Fibroblast of lung (primary cell): ENCODE measurements around the gene OTUD7B. TPM values are rescaled to one million over a fixed set of nuclear protein-coding genes. Genes with fewer than 3 reads are reported as not detected.

Experiments used
- DNase-seq, 2 donors: peaks; one replicate each; pipeline versions ENCODE4 v3.0.0 to v3.0.0-alpha.2; 2010; ENCODE audit warnings: low read depth in 2 of 2
- H2AFZ ChIP-seq: 2 replicates; pipeline ENCODE4 v1.5.1; 2012; ENCODE audit warnings: low read length, control low read depth, inconsistent platforms
- H3K27ac ChIP-seq: 2 replicates; pipeline ENCODE4 v1.5.1; 2011; ENCODE audit warnings: low read length, control low read depth; ENCODE audit not compliant: insufficient read depth
- H3K27me3 ChIP-seq: 2 replicates; pipeline ENCODE4 v1.5.1; 2011; ENCODE audit warnings: mild to moderate bottlenecking, low read length; ENCODE audit not compliant: control insufficient read depth, insufficient read depth
- H3K36me3 ChIP-seq: 2 replicates; pipeline ENCODE4 v1.5.1; 2011; ENCODE audit warnings: low read length; ENCODE audit not compliant: control insufficient read depth, insufficient read depth
- H3K4me1 ChIP-seq: 2 replicates; pipeline ENCODE4 v1.5.1; 2011; ENCODE audit warnings: low read length; ENCODE audit not compliant: control insufficient read depth, insufficient read depth; ENCODE audit errors: extremely low read depth
- H3K4me2 ChIP-seq: 2 replicates; pipeline ENCODE4 v1.5.1; 2011; ENCODE audit warnings: low read length, control low read depth; ENCODE audit not compliant: insufficient read depth; ENCODE audit errors: extremely low read depth
- H3K4me3 ChIP-seq, 4 experiments: fragments of 200-600 bp in 1 of 4; sonication (generic) in 1 of 4; replicated peaks in 1 of 4; 2 replicates each; pipeline ENCODE4 v1.5.1; 2011 to 2016; ENCODE audit warnings: low read length in 4 of 4, low read depth in 3 of 4, mild to moderate bottlenecking in 3 of 4, control low read depth in 2 of 4, inconsistent platforms in 1 of 4, mixed read lengths in 1 of 4; ENCODE audit not compliant: insufficient read depth in 1 of 4; ENCODE audit errors: control extremely low read depth in 1 of 4
- H3K79me2 ChIP-seq: 2 replicates; pipeline ENCODE4 v1.5.1; 2012; ENCODE audit warnings: mild to moderate bottlenecking, low read length, inconsistent platforms; ENCODE audit not compliant: control insufficient read depth, insufficient read depth
- H3K9ac ChIP-seq: 2 replicates; pipeline ENCODE4 v1.5.1; 2011; ENCODE audit warnings: mild to moderate bottlenecking, low read length, control low read depth; ENCODE audit not compliant: insufficient read depth
- H3K9me3 ChIP-seq: 2 replicates; pipeline ENCODE4 v1.5.1; 2012; ENCODE audit warnings: low read depth, low read length; ENCODE audit not compliant: control insufficient read depth, insufficient read depth
- H4K20me1 ChIP-seq: 2 replicates; pipeline ENCODE4 v1.5.1; 2011; ENCODE audit warnings: low read length; ENCODE audit not compliant: control insufficient read depth, insufficient read depth; ENCODE audit errors: extremely low read depth
- EZH2 ChIP-seq: IDR thresholded peaks from 2 replicates; pipeline ENCODE4 v1.5.1; 2012; ENCODE audit warnings: low read length, control low read depth, mild to moderate bottlenecking; ENCODE audit errors: missing control alignments
- polyA plus RNA-seq, 2 donors: library from polyadenylated mRNA; depleted of rRNA in 1 of 2; stranded (reverse) in 1 of 2; unstranded in 1 of 2; fragments of >200 nt; gene quantifications; 2 replicates each; pipeline ENCODE4 v1.2.1, GENCODE V29; 2011 to 2012; ENCODE audit warnings: missing spikeins in 1 of 2
- total RNA-seq: library from RNA; depleted of rRNA; stranded (reverse); fragments of >200 nt; gene quantifications from 2 replicates; pipeline ENCODE4 v1.2.1, GENCODE V29; 2014
- TF ChIP-seq, protein P1 (sequence below), 2 donors: IDR thresholded peaks in 1 of 2; conservative IDR thresholded peaks in 1 of 2; 1 replicate in 1 of 2; 2 replicates in 1 of 2; pipeline ENCODE4 v1.5.1; 2011 to 2012; ENCODE audit warnings: low read length in 2 of 2, control low read depth in 1 of 2, inconsistent platforms in 1 of 2, low read depth in 1 of 2, mild to moderate bottlenecking in 1 of 2

Gene OTUD7B
- total and polyA plus RNA-seq, 2 donors (not counting 1 experiment from before 2014, with no cell fraction given): 10.1 to 17.3 TPM

DNA sequence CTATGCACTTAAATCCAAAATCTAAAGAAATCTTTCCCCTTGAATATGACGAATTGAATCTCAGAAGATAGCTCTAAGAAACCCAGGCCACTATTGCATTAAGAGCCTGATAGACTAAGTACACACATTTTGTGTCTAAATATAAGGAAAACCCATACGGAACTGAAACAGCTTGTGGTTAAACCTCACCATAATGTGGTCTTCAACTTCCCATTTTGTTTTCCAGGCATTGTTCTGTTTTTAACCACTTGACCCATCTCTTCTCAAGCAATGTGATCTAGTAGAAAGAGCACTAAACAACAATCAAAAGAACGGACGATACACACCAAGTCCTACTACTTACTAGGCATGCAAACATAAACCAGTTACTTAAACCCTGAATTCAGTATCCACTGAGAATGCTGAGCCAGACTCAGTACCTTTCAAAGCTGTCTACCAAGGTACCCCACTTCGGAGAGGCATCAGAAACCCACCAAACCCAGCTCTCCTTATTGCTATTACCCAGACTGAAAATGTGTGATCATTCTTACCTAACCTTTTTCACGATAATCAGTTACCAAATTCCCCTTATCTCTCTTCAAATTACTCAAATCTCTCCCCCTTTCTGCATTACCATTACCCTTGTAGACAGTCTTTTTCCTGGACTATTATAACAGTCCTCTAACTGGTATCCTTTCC is 12.8 kb downstream of the OTUD7B start:
- Histone ChIP-seq H3K27me3 (no peaks in the 10 kb centered on the region), H3K79me2 (peaks cover 42% of the 10 kb centered on the region), H4K20me1 (no peaks in the 10 kb centered on the region), H3K4me1 (peaks cover 3% of the 10 kb centered on the region), H3K9ac (no peak overlapping the region), H3K36me3 (peaks cover 2% of the 10 kb centered on the region), H3K27ac (no peak overlapping the region), H2AFZ (no peak overlapping the region), H3K4me3 (no peak overlapping the region), H3K9me3 (no peaks in the 10 kb centered on the region), H3K4me2 (no peak overlapping the region)
- TF ChIP-seq, protein P1, sequence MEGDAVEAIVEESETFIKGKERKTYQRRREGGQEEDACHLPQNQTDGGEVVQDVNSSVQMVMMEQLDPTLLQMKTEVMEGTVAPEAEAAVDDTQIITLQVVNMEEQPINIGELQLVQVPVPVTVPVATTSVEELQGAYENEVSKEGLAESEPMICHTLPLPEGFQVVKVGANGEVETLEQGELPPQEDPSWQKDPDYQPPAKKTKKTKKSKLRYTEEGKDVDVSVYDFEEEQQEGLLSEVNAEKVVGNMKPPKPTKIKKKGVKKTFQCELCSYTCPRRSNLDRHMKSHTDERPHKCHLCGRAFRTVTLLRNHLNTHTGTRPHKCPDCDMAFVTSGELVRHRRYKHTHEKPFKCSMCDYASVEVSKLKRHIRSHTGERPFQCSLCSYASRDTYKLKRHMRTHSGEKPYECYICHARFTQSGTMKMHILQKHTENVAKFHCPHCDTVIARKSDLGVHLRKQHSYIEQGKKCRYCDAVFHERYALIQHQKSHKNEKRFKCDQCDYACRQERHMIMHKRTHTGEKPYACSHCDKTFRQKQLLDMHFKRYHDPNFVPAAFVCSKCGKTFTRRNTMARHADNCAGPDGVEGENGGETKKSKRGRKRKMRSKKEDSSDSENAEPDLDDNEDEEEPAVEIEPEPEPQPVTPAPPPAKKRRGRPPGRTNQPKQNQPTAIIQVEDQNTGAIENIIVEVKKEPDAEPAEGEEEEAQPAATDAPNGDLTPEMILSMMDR (conservative IDR thresholded peaks at IDR 0.05 in 1 of 2, IDR thresholded peaks at IDR 0.05 in 1 of 2; ENCODE audit: low read depth in 1 of 2, low read length in 2 of 2): no peak
- TF ChIP-seq EZH2: no peak
- DNase-seq: no peak

DNA sequence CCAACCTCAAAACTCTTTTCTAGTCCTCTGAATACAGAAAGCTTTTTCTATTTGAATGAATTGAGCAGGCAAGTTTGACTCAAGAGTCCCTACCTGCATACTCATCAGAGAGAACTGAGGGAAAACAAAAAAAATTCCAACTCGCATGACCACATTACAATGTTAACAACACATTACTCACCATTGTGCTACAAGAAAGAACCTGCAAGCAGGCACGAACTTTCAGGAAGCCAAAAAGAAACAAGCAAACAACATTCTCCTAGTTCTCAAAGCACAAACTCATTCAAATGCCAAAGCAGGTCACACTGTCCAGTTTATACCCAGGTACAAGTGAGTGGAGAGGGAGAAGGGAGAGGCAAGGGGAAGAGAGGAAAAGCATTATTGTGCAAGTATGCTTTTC is 14.6 kb downstream of the OTUD7B start:
- H3K27ac ChIP-seq: no peak overlapping the region
- no peak overlapping the region for H3K4me2 ChIP-seq
- H3K79me2 ChIP-seq: peaks cover 44% of the 10 kb centered on the region

DNA sequence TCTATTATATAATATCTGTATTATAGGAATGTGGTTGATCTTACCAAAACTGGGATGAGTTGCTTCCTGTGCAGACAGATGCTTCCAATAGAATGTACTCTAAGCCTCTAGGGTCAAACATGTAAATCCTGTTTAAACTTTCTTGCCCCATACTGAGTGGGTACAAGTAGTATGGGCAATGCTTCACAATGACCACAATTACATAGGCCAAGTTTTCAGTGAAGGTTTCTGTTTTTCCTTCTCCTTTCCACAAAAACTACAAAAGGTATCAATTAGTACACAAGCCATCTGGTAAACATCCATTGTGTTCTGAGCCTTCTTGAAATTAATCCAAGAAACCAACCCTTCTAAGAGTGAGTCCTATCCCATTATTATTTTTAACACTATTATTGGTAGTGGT is 16.8 kb downstream of the OTUD7B start:
- H4K20me1 ChIP-seq: no peaks in the 10 kb centered on the region
- no peak overlapping the region for H3K27ac ChIP-seq
- no peaks in the 10 kb centered on the region for H3K36me3 ChIP-seq
- no peak overlapping the region for H3K4me2 ChIP-seq
- H3K4me1 ChIP-seq: peaks cover 3% of the 10 kb centered on the region
- TF ChIP-seq EZH2: no peak
- TF ChIP-seq, protein P1 (conservative IDR thresholded peaks at IDR 0.05 in 1 of 2, IDR thresholded peaks at IDR 0.05 in 1 of 2; ENCODE audit: low read depth in 1 of 2, low read length in 2 of 2): no peak
- no peak for DNase-seq
- H2AFZ ChIP-seq: no peak overlapping the region
- no peak overlapping the region for H3K4me3 ChIP-seq
- H3K9ac ChIP-seq: no peak overlapping the region
- no peaks in the 10 kb centered on the region for H3K9me3 ChIP-seq
- H3K27me3 ChIP-seq: no peaks in the 10 kb centered on the region
- H3K79me2 ChIP-seq: peaks cover 47% of the 10 kb centered on the region

More for the DNA sequence above, 14.6 kb downstream of the OTUD7B start:
- Histone ChIP-seq H3K4me3 (no peak overlapping the region), H4K20me1 (no peaks in the 10 kb centered on the region), H3K4me1 (peaks cover 3% of the 10 kb centered on the region), H3K9me3 (no peaks in the 10 kb centered on the region), H3K36me3 (peaks cover 2% of the 10 kb centered on the region), H3K27me3 (no peaks in the 10 kb centered on the region), H3K9ac (no peak overlapping the region), H2AFZ (no peak overlapping the region)
- DNase-seq: peak in 1 of 2 donors; percentile 82
- TF ChIP-seq, protein P1 (conservative IDR thresholded peaks at IDR 0.05 in 1 of 2, IDR thresholded peaks at IDR 0.05 in 1 of 2; ENCODE audit: low read depth in 1 of 2, low read length in 2 of 2): no peak
- TF ChIP-seq EZH2: no peak
